HG03159 (cell line): ENCODE data around the gene PDIA5.

ENCODE experiments used
- ATAC-seq: cut with Tn5 transposase; IDR thresholded peaks from one replicate; pipeline ENCODE4 v1.9.1; 2021; ENCODE audit warnings: mild to moderate bottlenecking, moderate library complexity; ENCODE audit not compliant: unreplicated experiment

The PDIA5 gene

GRCh38 chr3:123066896-123067688 is at the start of gene PDIA5:
TSS of gene PDIA5 (plus strand) at chr3:123067025. CDS start at chr3:123067165, 140 bp downstream.
- peak; percentile 75 for ATAC-seq

GRCh38 chr3:123018683-123019082 is 48.1 kb upstream of the PDIA5 start:
- ATAC-seq: no peak

GRCh38 chr3:123019161-123019560 is 47.7 kb upstream of the PDIA5 start:
- ATAC-seq: no peak

- ATAC-seq: no peak
Measured at GRCh38 chr3:123019591-123019990, 47.2 kb upstream of the PDIA5 start.

- ATAC-seq: no peak
Measured at GRCh38 chr3:123020709-123021108, 46.1 kb upstream of the PDIA5 start.

- ATAC-seq: no peak
Measured at GRCh38 chr3:123021388-123021787, 45.4 kb upstream of the PDIA5 start.

GRCh38 chr3:123021996-123022510 is 44.8 kb upstream of the PDIA5 start:
- ATAC-seq: no peak

GRCh38 chr3:123024056-123024455 is 42.8 kb upstream of the PDIA5 start:
- ATAC-seq: no peak

- no peak for ATAC-seq
Measured at GRCh38 chr3:123025642-123026521, 40.9 kb upstream of the PDIA5 start.

- ATAC-seq: no peak
Measured at GRCh38 chr3:123026565-123027291, 40.1 kb upstream of the PDIA5 start.

GRCh38 chr3:123027292-123028232 is 39.3 kb upstream of the PDIA5 start, which contains the start of gene SEMA5B:
TSS of gene SEMA5B (minus strand) at chr3:123027763. CDS start at chr3:122961263, 66,500 bp downstream.
- no peak for ATAC-seq

GRCh38 chr3:123028233-123028828 is 38.5 kb upstream of the PDIA5 start:
- ATAC-seq: no peak

GRCh38 chr3:123031051-123031450 is 35.8 kb upstream of the PDIA5 start:
- no peak for ATAC-seq

- no peak for ATAC-seq
Measured at GRCh38 chr3:123032057-123032456, 34.8 kb upstream of the PDIA5 start.

GRCh38 chr3:123034120-123034519 is 32.7 kb upstream of the PDIA5 start:
- ATAC-seq: no peak

- no peak for ATAC-seq
Measured at GRCh38 chr3:123034996-123035395, 31.8 kb upstream of the PDIA5 start.

- ATAC-seq: no peak
Measured at GRCh38 chr3:123036352-123037014, 30.3 kb upstream of the PDIA5 start.

GRCh38 chr3:123037015-123037375 is 29.8 kb upstream of the PDIA5 start:
- ATAC-seq: no peak

GRCh38 chr3:123038751-123039150 is 28.1 kb upstream of the PDIA5 start:
- no peak for ATAC-seq
